Esophagus muscularis mucosa (tissue), 4 donors: ENCODE measurements around the gene CPNE8. TPM values are rescaled to one million over a fixed set of nuclear protein-coding genes. Genes with fewer than 3 reads are reported as not detected.

ENCODE experiments used
- DNase-seq: peaks from one replicate; pipeline ENCODE4 v3.0.0-alpha.2; 2017; ENCODE audit errors: extremely low spot score
- H3K27ac ChIP-seq, 4 donors: fragments of 200-600 bp; sonication (generic); replicated peaks in 1 of 4; 1 replicate in 3 of 4; 2 replicates in 1 of 4; pipeline ENCODE4 v1.5.1; 2016 to 2019; ENCODE audit warnings: mild to moderate bottlenecking in 1 of 4
- H3K27me3 ChIP-seq, 4 donors: fragments of 200-600 bp; sonication (generic); one replicate each; pipeline versions ENCODE4 v1.5.1 to v1.6.0; 2016 to 2019
- H3K36me3 ChIP-seq, 4 donors: fragments of 200-600 bp; sonication (generic); one replicate each; pipeline ENCODE4 v1.5.1; 2016 to 2019
- H3K4me1 ChIP-seq, 4 donors: fragments of 200-600 bp; sonication (generic); one replicate each; pipeline ENCODE4 v1.5.1; 2016 to 2019
- H3K4me3 ChIP-seq, 4 donors: fragments of 200-600 bp; sonication (generic); 1 replicate in 2 of 4; 2 replicates in 2 of 4; pipeline ENCODE4 v1.5.1; 2016 to 2019; ENCODE audit warnings: mild to moderate bottlenecking in 4 of 4, moderate library complexity in 1 of 4
- H3K9me3 ChIP-seq, 4 donors: fragments of 200-600 bp; sonication (generic); 1 replicate in 3 of 4; 2 replicates in 1 of 4; pipeline ENCODE4 v1.5.1; 2016 to 2019
- EP300 ChIP-seq: sonication (generic); formaldehyde crosslinking; IDR thresholded peaks from one replicate; pipeline ENCODE4 v1.6.1; 2017; ENCODE audit warnings: antibody characterized with exemption
- POLR2A ChIP-seq: fragments of 450-650 bp; IDR thresholded peaks from one replicate; pipeline ENCODE4 v1.6.1; 2017; ENCODE audit warnings: antibody characterized with exemption, moderate library complexity, mild to moderate bottlenecking, low read depth
- POLR2AphosphoS5 ChIP-seq, 2 donors: sonication (generic); formaldehyde crosslinking; IDR thresholded peaks; one replicate each; pipeline ENCODE4 v1.6.1; 2017; ENCODE audit warnings: antibody characterized with exemption in 2 of 2
- WGBS: methylation state at CpG from one replicate; pipeline ENCODE4 v1.1.5; 2018; 5-methylcytosine and 5-hydroxymethylcytosine counted together
- intact Hi-C: fragments of 100-400 bp; cut with DNase I; formaldehyde crosslinking; loops from one replicate; pipeline ENCODE4 v1.15.1; 2023
- total RNA-seq, 4 donors: library from RNA; depleted of rRNA; stranded (reverse); fragments of >200 nt; gene quantifications; one replicate each; pipeline versions ENCODE4 v1.1.0 to v1.2.1, GENCODE V29; 2016
- TF ChIP-seq, protein P1 (sequence below), 3 experiments: fragments of 200-600 bp in 2 of 3; fragments of 450-650 bp in 1 of 3; sonication (generic) in 2 of 3; IDR thresholded peaks; one replicate each; pipeline ENCODE4 v1.5.1; 2017 to 2019; ENCODE audit warnings: antibody characterized with exemption in 3 of 3, mild to moderate bottlenecking in 2 of 3, moderate library complexity in 1 of 3

Gene CPNE8
- total RNA-seq, 4 donors from 2014 or later = 12.8 to 34.0 (median 21.3) TPM

DNA sequence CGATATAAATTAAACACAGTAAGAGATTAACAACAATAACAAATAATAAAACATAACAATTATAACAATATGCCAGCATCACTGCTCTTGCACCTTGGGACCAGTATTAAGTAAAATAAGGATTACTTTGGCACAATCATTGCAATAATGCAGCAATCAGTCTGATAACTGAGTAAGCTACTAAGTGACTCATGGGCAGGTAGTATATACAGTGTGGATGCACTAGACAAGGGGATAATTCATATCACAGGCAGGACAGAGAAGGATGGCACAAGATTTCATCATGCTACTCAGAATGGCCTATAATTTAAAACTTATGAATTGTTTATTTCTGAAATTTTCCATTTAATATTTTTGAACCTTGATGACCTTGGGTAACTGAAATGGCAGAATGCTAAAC is 298.1 kb downstream of the CPNE8 start:
- 83% methylated on average over 1 of the region's 1 CpG for WGBS
- intact Hi-C loops = no loop called here

More for the DNA sequence above, 298.1 kb downstream of the CPNE8 start:
- Histone ChIP-seq H3K4me3 (no peak overlapping the region), H3K4me1 (no peaks in the 10 kb centered on the region), H3K27me3 (no peaks in the 10 kb centered on the region), H3K27ac (no peak overlapping the region), H3K36me3 (no peaks in the 10 kb centered on the region), H3K9me3 (no peaks in the 10 kb centered on the region)
- DNase-seq = no peak
- TF ChIP-seq POLR2A (no peak), POLR2AphosphoS5 (IDR thresholded peaks at IDR 0.05) (no peak), EP300 (no peak)
- TF ChIP-seq, protein P1, sequence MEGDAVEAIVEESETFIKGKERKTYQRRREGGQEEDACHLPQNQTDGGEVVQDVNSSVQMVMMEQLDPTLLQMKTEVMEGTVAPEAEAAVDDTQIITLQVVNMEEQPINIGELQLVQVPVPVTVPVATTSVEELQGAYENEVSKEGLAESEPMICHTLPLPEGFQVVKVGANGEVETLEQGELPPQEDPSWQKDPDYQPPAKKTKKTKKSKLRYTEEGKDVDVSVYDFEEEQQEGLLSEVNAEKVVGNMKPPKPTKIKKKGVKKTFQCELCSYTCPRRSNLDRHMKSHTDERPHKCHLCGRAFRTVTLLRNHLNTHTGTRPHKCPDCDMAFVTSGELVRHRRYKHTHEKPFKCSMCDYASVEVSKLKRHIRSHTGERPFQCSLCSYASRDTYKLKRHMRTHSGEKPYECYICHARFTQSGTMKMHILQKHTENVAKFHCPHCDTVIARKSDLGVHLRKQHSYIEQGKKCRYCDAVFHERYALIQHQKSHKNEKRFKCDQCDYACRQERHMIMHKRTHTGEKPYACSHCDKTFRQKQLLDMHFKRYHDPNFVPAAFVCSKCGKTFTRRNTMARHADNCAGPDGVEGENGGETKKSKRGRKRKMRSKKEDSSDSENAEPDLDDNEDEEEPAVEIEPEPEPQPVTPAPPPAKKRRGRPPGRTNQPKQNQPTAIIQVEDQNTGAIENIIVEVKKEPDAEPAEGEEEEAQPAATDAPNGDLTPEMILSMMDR (IDR thresholded peaks at IDR 0.05) = no peak
